ENCODE results near the gene ASCC1. TPM values are rescaled to one million over a fixed set of nuclear protein-coding genes. Genes with fewer than 3 reads are reported as not detected.

ASCC1 gene
- total and polyA plus RNA-seq, 2 donors (not counting 1 experiment from before 2014, with no cell fraction given) = 17.9 to 28.1 TPM

- Mint-ChIP-seq H3K9me3 (ENCODE audit: insufficient read depth) (no peaks in the 10 kb centered on the region), H3K4me1 (peaks cover 5% of the 10 kb centered on the region), H3K4me3 (no peak overlapping the region), H3K27me3 (no peaks in the 10 kb centered on the region), H3K27ac (no peak overlapping the region)
- Histone ChIP-seq H3K27me3 (replicated peaks in 1 of 4; ENCODE audit: control extremely low read depth in 1 of 4, control insufficient read depth in 3 of 4, insufficient read depth in 4 of 4, low read length in 3 of 4) (no peaks in the 10 kb centered on the region), H3K36me3 (replicated peaks in 1 of 2; ENCODE audit: control extremely low read depth in 1 of 2, control insufficient read depth in 1 of 2, extremely low read depth in 1 of 2, insufficient read depth in 2 of 2, low read length in 1 of 2) (no peaks in the 10 kb centered on the region), H4K20me1 (ENCODE audit: control insufficient read depth, insufficient read depth, low read length, poor library complexity, severe bottlenecking) (no peaks in the 10 kb centered on the region), H3K9me3 (ENCODE audit: control extremely low read depth in 1 of 3, control insufficient read depth in 2 of 3, insufficient read depth in 1 of 3, low read length in 2 of 3) (peaks cover 0 to 9% (median 3%) of the 10 kb centered on the region in 3 donors), H3K9ac (ENCODE audit: low read length) (no peak overlapping the region), H2AFZ (ENCODE audit: insufficient read depth, low read depth, low read length, poor library complexity, severe bottlenecking) (no peak overlapping the region), H3K4me2 (replicated peaks; ENCODE audit: low read depth, low read length, poor library complexity, severe bottlenecking) (no peak overlapping the region), H3K27ac (ENCODE audit: low read length in 2 of 2) (no peak overlapping the region), H3K4me3 (ENCODE audit: control extremely low read depth in 1 of 5, extremely low read depth in 1 of 5, insufficient read depth in 1 of 5, low read depth in 2 of 5, low read length in 4 of 5) (no peak overlapping the region), H3K79me2 (ENCODE audit: control insufficient read depth, insufficient read depth, low read length) (no peaks in the 10 kb centered on the region), H3K4me1 (ENCODE audit: control insufficient read depth in 2 of 2, insufficient read depth in 2 of 2, low read length in 2 of 2) (peaks cover 0 to 7% of the 10 kb centered on the region in 2 donors)
- DNase-seq = no peak
- TF ChIP-seq EZH2 (IDR thresholded peaks at IDR 0.05; ENCODE audit: borderline replicate concordance, insufficient read depth, low read depth, low read length, poor library complexity, severe bottlenecking) = no peak
- TF ChIP-seq CTCF (IDR thresholded peaks at IDR 0.05) = no peak
- no peak for ATAC-seq (ENCODE audit: low read depth)
- WGBS (ENCODE audit: insufficient coverage) = 100% methylated on average over 2 of the region's 5 CpGs
- CTCF ChIA-PET = interaction anchor here (0.5 to 5.4 kb wide), 12 partner anchors 10 to 299 kb away, joined by 3 to 58 read pairs (median 18); partner anchors contain the start of genes DDIT4 and SPOCK2
- intact Hi-C loops (cut with micrococcal nuclease) = loop anchor here (2.0 kb wide), 1 partner anchor 165 kb away; no protein-coding TSS in a partner anchor
- POLR2A ChIA-PET = no interaction called here
These were observed 165.9 kb downstream of the ASCC1 start for GRCh38 chr10:72049969-72050781.

GRCh38 chr10:72049472-72049871 is 166.6 kb downstream of the ASCC1 start:
- intact Hi-C loops (cut with micrococcal nuclease) = loop anchor here (2.0 kb wide), 1 partner anchor 165 kb away; no protein-coding TSS in a partner anchor
- H3K27me3 Mint-ChIP-seq = no peaks in the 10 kb centered on the region
- POLR2A ChIA-PET = interaction anchor here (1.4 to 1.5 kb wide), 2 partner anchors 35 to 286 kb away, joined by 5 to 13 read pairs; no protein-coding TSS in a partner anchor

More at GRCh38 chr10:72049472-72049871, 166.6 kb downstream of the ASCC1 start:
- CTCF ChIA-PET = interaction anchor here (0.5 to 5.4 kb wide), 26 partner anchors 10 to 301 kb away, joined by 3 to 58 read pairs (median 7); partner anchors contain the start of genes ASCC1, DDIT4 and SPOCK2
- Histone ChIP-seq H2AFZ (ENCODE audit: insufficient read depth, low read depth, low read length, poor library complexity, severe bottlenecking) (no peak overlapping the region), H3K79me2 (ENCODE audit: control insufficient read depth, insufficient read depth, low read length) (no peaks in the 10 kb centered on the region), H3K36me3 (replicated peaks in 1 of 2; ENCODE audit: control extremely low read depth in 1 of 2, control insufficient read depth in 1 of 2, extremely low read depth in 1 of 2, insufficient read depth in 2 of 2, low read length in 1 of 2) (no peaks in the 10 kb centered on the region), H3K4me2 (replicated peaks; ENCODE audit: low read depth, low read length, poor library complexity, severe bottlenecking) (no peak overlapping the region), H4K20me1 (ENCODE audit: control insufficient read depth, insufficient read depth, low read length, poor library complexity, severe bottlenecking) (no peaks in the 10 kb centered on the region), H3K4me3 (ENCODE audit: control extremely low read depth in 1 of 5, extremely low read depth in 1 of 5, insufficient read depth in 1 of 5, low read depth in 2 of 5, low read length in 4 of 5) (no peak overlapping the region), H3K9me3 (ENCODE audit: control extremely low read depth in 1 of 3, control insufficient read depth in 2 of 3, insufficient read depth in 1 of 3, low read length in 2 of 3) (peaks cover 0 to 9% (median 3%) of the 10 kb centered on the region in 3 donors), H3K9ac (ENCODE audit: low read length) (no peak overlapping the region), H3K27ac (ENCODE audit: low read length in 2 of 2) (no peak overlapping the region), H3K27me3 (replicated peaks in 1 of 4; ENCODE audit: control extremely low read depth in 1 of 4, control insufficient read depth in 3 of 4, insufficient read depth in 4 of 4, low read length in 3 of 4) (no peaks in the 10 kb centered on the region), H3K4me1 (ENCODE audit: control insufficient read depth in 2 of 2, insufficient read depth in 2 of 2, low read length in 2 of 2) (peaks cover 0 to under 1% of the 10 kb centered on the region in 2 donors)
- no peak for TF ChIP-seq CTCF (IDR thresholded peaks at IDR 0.05)
- TF ChIP-seq EZH2 (IDR thresholded peaks at IDR 0.05; ENCODE audit: borderline replicate concordance, insufficient read depth, low read depth, low read length, poor library complexity, severe bottlenecking) = no peak
- 92% methylated on average over 1 of the region's 1 CpG for WGBS (ENCODE audit: insufficient coverage)
- ATAC-seq (ENCODE audit: low read depth) (no peak), DNase-seq (no peak)
- H3K4me1 Mint-ChIP-seq = no peaks in the 10 kb centered on the region
- no peak overlapping the region for H3K4me3 Mint-ChIP-seq
- H3K27ac Mint-ChIP-seq = no peak overlapping the region
- no peaks in the 10 kb centered on the region for H3K9me3 Mint-ChIP-seq (ENCODE audit: insufficient read depth)
